Mammary epithelial cell (primary cell): ENCODE data around the gene GPBP1.

Source experiments
- EZH2 ChIP-seq: IDR thresholded peaks from 2 replicates; pipeline ENCODE4 v1.6.1; 2012; ENCODE audit warnings: low read length, inconsistent platforms, borderline replicate concordance
- TF ChIP-seq, protein P1 (sequence below), 2 donors: IDR thresholded peaks in 1 of 2; conservative IDR thresholded peaks in 1 of 2; 2 replicates each; pipeline ENCODE4 v1.5.1; 2011 to 2012; ENCODE audit warnings: inconsistent platforms in 2 of 2, low read length in 2 of 2, mild to moderate bottlenecking in 2 of 2, control low read depth in 1 of 2, low read depth in 1 of 2; ENCODE audit not compliant: insufficient read depth in 1 of 2; ENCODE audit errors: extremely low read depth in 1 of 2

DNA sequence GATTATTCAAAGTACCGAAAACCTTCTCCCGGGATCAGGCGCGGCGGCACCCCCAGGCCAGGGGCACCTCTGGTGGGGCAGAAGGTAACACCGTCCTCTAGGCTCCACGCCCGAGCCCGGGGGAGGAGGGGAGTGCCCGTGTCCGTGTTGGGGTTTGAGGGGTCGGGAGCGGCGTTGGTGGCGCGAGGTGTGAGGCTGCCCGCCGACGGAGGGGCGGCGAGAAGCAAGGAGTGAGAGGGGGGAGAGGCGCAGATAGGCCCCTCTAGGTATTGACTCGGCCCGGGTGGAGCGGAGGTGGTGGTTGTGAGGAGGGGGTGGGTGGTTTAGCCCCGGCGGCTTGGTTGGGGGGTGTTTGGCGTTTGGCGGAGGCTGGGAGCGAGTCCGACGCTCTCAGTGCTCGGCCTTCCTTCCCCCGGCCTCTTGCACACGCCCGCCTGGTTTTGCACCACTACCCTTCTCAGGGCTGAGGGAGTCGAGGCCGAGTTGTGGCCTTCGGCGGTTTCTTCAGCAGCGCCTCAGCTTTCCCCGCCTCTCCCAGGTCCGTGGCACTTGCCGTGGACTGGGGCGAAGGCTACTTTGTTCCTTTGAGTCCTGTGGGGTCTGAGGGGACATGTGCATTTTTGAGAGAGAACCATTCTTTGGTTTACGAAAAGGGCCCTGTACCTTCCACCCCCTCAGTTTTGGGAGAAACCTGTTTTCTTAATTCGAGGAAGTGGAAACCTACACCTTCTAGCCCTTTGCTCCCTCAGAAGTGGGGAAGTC lies 450 bp downstream of the GPBP1 start:
- TF ChIP-seq, protein P1, sequence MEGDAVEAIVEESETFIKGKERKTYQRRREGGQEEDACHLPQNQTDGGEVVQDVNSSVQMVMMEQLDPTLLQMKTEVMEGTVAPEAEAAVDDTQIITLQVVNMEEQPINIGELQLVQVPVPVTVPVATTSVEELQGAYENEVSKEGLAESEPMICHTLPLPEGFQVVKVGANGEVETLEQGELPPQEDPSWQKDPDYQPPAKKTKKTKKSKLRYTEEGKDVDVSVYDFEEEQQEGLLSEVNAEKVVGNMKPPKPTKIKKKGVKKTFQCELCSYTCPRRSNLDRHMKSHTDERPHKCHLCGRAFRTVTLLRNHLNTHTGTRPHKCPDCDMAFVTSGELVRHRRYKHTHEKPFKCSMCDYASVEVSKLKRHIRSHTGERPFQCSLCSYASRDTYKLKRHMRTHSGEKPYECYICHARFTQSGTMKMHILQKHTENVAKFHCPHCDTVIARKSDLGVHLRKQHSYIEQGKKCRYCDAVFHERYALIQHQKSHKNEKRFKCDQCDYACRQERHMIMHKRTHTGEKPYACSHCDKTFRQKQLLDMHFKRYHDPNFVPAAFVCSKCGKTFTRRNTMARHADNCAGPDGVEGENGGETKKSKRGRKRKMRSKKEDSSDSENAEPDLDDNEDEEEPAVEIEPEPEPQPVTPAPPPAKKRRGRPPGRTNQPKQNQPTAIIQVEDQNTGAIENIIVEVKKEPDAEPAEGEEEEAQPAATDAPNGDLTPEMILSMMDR (conservative IDR thresholded peaks at IDR 0.05 in 1 of 2, IDR thresholded peaks at IDR 0.05 in 1 of 2; ENCODE audit: extremely low read depth in 1 of 2, insufficient read depth in 1 of 2, low read depth in 1 of 2, low read length in 2 of 2) = no peak
- no peak for TF ChIP-seq EZH2
